GM23248 (cell line): ENCODE results near the gene ERC1. TPM values are rescaled to one million over a fixed set of nuclear protein-coding genes. Genes with fewer than 3 reads are reported as not detected.

ENCODE experiments used
- DNase-seq: peaks from one replicate; pipeline ENCODE4 v3.0.0-alpha.2; 2015
- H2AFZ ChIP-seq: fragments of 200-600 bp; sonication (generic); 2 replicates; pipeline ENCODE4 v1.6.1; 2016; ENCODE audit warnings: antibody characterized with exemption
- H3F3A ChIP-seq: fragments of 200-600 bp; sonication (generic); 2 replicates; pipeline ENCODE4 v1.6.1; 2016; ENCODE audit warnings: mild to moderate bottlenecking, antibody characterized with exemption, mixed run types; ENCODE audit not compliant: insufficient read depth
- H3K27ac ChIP-seq: fragments of 200-600 bp; sonication (generic); 2 replicates; pipeline ENCODE4 v1.5.1; 2016; ENCODE audit warnings: mild to moderate bottlenecking
- H3K27me3 ChIP-seq: fragments of 200-600 bp; sonication (generic); replicated peaks from 2 replicates; pipeline ENCODE4 v1.6.1; 2016; ENCODE audit warnings: mild to moderate bottlenecking; ENCODE audit not compliant: insufficient read depth
- H3K36me3 ChIP-seq: fragments of 200-600 bp; sonication (generic); 2 replicates; pipeline ENCODE4 v1.6.1; 2016; ENCODE audit warnings: low read depth, mild to moderate bottlenecking
- H3K4me1 ChIP-seq: fragments of 200-600 bp; sonication (generic); 2 replicates; pipeline ENCODE4 v1.6.1; 2016; ENCODE audit warnings: mild to moderate bottlenecking; ENCODE audit not compliant: insufficient read depth
- H3K4me2 ChIP-seq: fragments of 200-600 bp; sonication (generic); one replicate; pipeline ENCODE4 v1.6.1; 2016; ENCODE audit warnings: mild to moderate bottlenecking; ENCODE audit not compliant: unreplicated experiment
- H3K4me3 ChIP-seq: fragments of 200-600 bp; sonication (generic); 2 replicates; pipeline ENCODE4 v1.5.1; 2016; ENCODE audit warnings: mild to moderate bottlenecking
- H3K79me2 ChIP-seq: fragments of 200-600 bp; sonication (generic); 2 replicates; pipeline ENCODE4 v1.6.1; 2016; ENCODE audit warnings: mild to moderate bottlenecking; ENCODE audit not compliant: insufficient read depth
- H3K9ac ChIP-seq: fragments of 200-600 bp; sonication (generic); 2 replicates; pipeline ENCODE4 v1.6.1; 2016; ENCODE audit warnings: mild to moderate bottlenecking
- H3K9me2 ChIP-seq: fragments of 200-600 bp; sonication (generic); 2 replicates; pipeline ENCODE4 v1.6.1; 2016; ENCODE audit warnings: mixed run types, mild to moderate bottlenecking, moderate library complexity; ENCODE audit not compliant: insufficient read depth
- H3K9me3 ChIP-seq: fragments of 200-600 bp; sonication (generic); one replicate; pipeline ENCODE4 v1.6.1; 2017; ENCODE audit warnings: low read depth
- H4K20me1 ChIP-seq: fragments of 200-600 bp; sonication (generic); 2 replicates; pipeline ENCODE4 v1.6.0; 2016; ENCODE audit not compliant: insufficient read depth
- EZH2 ChIP-seq: fragments of 200-600 bp; sonication (generic); IDR thresholded peaks from 2 replicates; pipeline ENCODE4 v1.6.1; 2018; ENCODE audit warnings: antibody characterized with exemption, mild to moderate bottlenecking; ENCODE audit not compliant: insufficient read depth, poor library complexity, severe bottlenecking
- EZH2phosphoT487 ChIP-seq: fragments of 200-600 bp; sonication (generic); IDR thresholded peaks from 2 replicates; pipeline ENCODE4 v1.6.1; 2018; ENCODE audit warnings: antibody characterized with exemption, moderate library complexity, mild to moderate bottlenecking, low read depth; ENCODE audit not compliant: insufficient read depth
- WGBS, 2 experiments: methylation state at CpG; one replicate each; pipeline ENCODE4 v1.1.6; 2015 to 2017; ENCODE audit warnings: low lambda C conversion rate in 2 of 2, low coverage in 1 of 2; ENCODE audit errors: missing lambda C conversion rate in 2 of 2; 5-methylcytosine and 5-hydroxymethylcytosine counted together
- in situ Hi-C: fragments of 300-500 bp; cut with MboI; formaldehyde crosslinking; loops from 2 replicates; pipeline ENCODE4 v1.15.0; 2020
- polyA plus RNA-seq: library from polyadenylated mRNA; unstranded; fragments of >200 nt; fragmentation: Nextera tagmentation; extraction: Ambion mirVana; gene quantifications from 2 replicates; pipeline ENCODE4 v1.2.1, GENCODE V29; 2016
- total RNA-seq: library from RNA; depleted of rRNA; stranded (reverse); fragments of >200 nt; shearing (Covaris generic); gene quantifications from 2 replicates; pipeline ENCODE4 v1.2.3, GENCODE V29; 2014

Gene ERC1
- total and polyA plus RNA-seq, 2 experiments from 2014 or later = 21.5 to 23.3 TPM

DNA sequence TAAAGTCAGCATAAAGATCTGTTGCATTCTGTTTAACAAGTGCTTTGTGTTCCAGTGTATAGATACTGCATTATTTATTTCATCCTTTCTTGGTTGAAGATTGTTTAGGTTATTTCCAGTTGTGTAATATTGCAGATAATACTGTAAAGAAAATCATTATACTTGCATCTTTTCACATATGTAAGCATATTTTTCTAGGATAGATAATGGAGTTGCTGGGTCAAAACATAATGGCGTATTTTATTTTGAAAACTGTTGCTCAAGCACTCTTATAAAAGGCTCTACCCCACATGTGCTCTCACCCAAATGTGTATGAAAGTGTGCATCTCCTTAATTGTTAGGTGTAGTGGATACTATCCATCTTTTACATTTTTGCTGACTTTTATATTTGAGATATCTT lies 329.0 kb downstream of the ERC1 start:
- in situ Hi-C loops = no loop called here
- H2AFZ ChIP-seq = no peak overlapping the region
- no peaks in the 10 kb centered on the region for H4K20me1 ChIP-seq
- peaks cover 20% of the 10 kb centered on the region for H3K79me2 ChIP-seq
- WGBS, 2 experiments = 95 to 100% methylated on average over 1 of the region's 1 CpG
- peaks cover 21% of the 10 kb centered on the region for H3F3A ChIP-seq
- H3K4me3 ChIP-seq = no peak overlapping the region
- H3K27me3 ChIP-seq = no peaks in the 10 kb centered on the region
- H3K9ac ChIP-seq = no peak overlapping the region
- DNase-seq = no peak
- H3K4me1 ChIP-seq = peaks cover 24% of the 10 kb centered on the region
- H3K27ac ChIP-seq = peak overlapping the region; percentile 90
- H3K36me3 ChIP-seq = no peaks in the 10 kb centered on the region
- TF ChIP-seq EZH2 (no peak), EZH2phosphoT487 (no peak)
- no peak overlapping the region for H3K4me2 ChIP-seq
- no peaks in the 10 kb centered on the region for H3K9me2 ChIP-seq
- H3K9me3 ChIP-seq = no peaks in the 10 kb centered on the region

DNA sequence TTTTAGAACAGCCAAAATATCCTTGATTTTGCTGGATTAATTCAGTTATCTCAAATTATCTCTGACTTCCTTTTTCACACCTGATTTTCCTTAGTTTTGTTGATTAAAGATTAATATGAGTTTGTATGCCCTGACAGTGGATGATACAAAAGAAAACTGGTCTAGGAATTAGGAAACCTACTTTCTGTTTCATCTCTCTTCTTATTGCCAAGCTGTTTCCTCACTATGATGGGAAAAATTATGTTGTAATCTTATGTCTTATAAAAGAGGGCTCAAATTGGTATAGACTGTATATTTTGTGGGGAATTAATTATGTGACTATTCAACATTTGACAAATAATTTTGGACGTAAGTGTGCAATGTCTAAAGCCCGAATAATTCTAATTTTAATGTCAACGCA lies 331.8 kb downstream of the ERC1 start:
- 97% methylated on average over 3 of the region's 3 CpGs for WGBS, 2 experiments
- no peaks in the 10 kb centered on the region for H3K9me2 ChIP-seq
- in situ Hi-C loops = no loop called here
- no peaks in the 10 kb centered on the region for H3K27me3 ChIP-seq
- no peak overlapping the region for H3K27ac ChIP-seq
- TF ChIP-seq EZH2phosphoT487 (no peak), EZH2 (no peak)
- H2AFZ ChIP-seq = no peak overlapping the region
- no peak overlapping the region for H3K9ac ChIP-seq
- peaks cover 16% of the 10 kb centered on the region for H3K79me2 ChIP-seq
- no peaks in the 10 kb centered on the region for H3K9me3 ChIP-seq
- no peaks in the 10 kb centered on the region for H3K36me3 ChIP-seq
- DNase-seq = no peak
- no peaks in the 10 kb centered on the region for H4K20me1 ChIP-seq
- peaks cover 20% of the 10 kb centered on the region for H3K4me1 ChIP-seq
- H3K4me3 ChIP-seq = no peak overlapping the region
- peaks cover 17% of the 10 kb centered on the region for H3F3A ChIP-seq
- H3K4me2 ChIP-seq = no peak overlapping the region

DNA sequence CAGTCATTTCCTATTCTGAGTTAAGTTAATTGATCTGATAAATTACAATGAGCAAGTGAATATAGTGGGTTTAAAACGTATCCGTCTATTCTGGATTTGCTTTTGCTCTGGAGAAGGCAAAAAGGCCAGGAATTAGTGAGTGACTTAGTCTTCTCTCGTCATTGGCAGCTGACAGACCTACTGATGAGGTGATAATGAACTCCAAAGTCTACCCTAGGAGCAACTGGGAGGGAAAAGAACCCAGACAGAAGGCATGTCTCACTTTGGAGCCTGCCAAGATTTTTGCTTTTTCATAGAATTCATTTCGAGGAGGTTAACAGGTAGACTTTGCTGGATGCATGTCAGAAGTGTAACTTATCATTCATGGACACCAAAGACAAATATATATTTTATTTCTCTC lies 333.1 kb downstream of the ERC1 start:
- 96 to 99% methylated on average over 4 of the region's 4 CpGs for WGBS, 2 experiments
- H4K20me1 ChIP-seq = no peaks in the 10 kb centered on the region
- in situ Hi-C loops = no loop called here
- TF ChIP-seq EZH2phosphoT487 (no peak), EZH2 (no peak)
- no peak overlapping the region for H3K4me2 ChIP-seq
- H3K9ac ChIP-seq = no peak overlapping the region
- no peak overlapping the region for H3K27ac ChIP-seq
- no peak overlapping the region for H2AFZ ChIP-seq
- H3K4me1 ChIP-seq = peaks cover 7% of the 10 kb centered on the region
- no peaks in the 10 kb centered on the region for H3K27me3 ChIP-seq
- H3K79me2 ChIP-seq = peaks cover 16% of the 10 kb centered on the region
- H3F3A ChIP-seq = peaks cover 6% of the 10 kb centered on the region
- H3K4me3 ChIP-seq = no peak overlapping the region
- H3K9me2 ChIP-seq = no peaks in the 10 kb centered on the region
- no peaks in the 10 kb centered on the region for H3K36me3 ChIP-seq
- H3K9me3 ChIP-seq = no peaks in the 10 kb centered on the region
- no peak for DNase-seq

GRCh38 chr12:1324910-1325309 lies 333.9 kb downstream of the ERC1 start:
- no peaks in the 10 kb centered on the region for H3K9me2 ChIP-seq
- no peak overlapping the region for H2AFZ ChIP-seq
- H3K4me2 ChIP-seq = no peak overlapping the region
- 82 to 90% methylated on average over 5 of the region's 5 CpGs for WGBS, 2 experiments
- H3K27ac ChIP-seq = no peak overlapping the region
- DNase-seq = no peak
- H3K79me2 ChIP-seq = peaks cover 12% of the 10 kb centered on the region
- H3K4me3 ChIP-seq = no peak overlapping the region
- H3K9ac ChIP-seq = no peak overlapping the region
- H3K4me1 ChIP-seq = no peaks in the 10 kb centered on the region
- no peaks in the 10 kb centered on the region for H3F3A ChIP-seq
- no peaks in the 10 kb centered on the region for H3K9me3 ChIP-seq
- TF ChIP-seq EZH2 = no peak
- no peak for TF ChIP-seq EZH2phosphoT487
- no peaks in the 10 kb centered on the region for H3K36me3 ChIP-seq
- in situ Hi-C loops = no loop called here
- no peaks in the 10 kb centered on the region for H3K27me3 ChIP-seq
- H4K20me1 ChIP-seq = no peaks in the 10 kb centered on the region

DNA sequence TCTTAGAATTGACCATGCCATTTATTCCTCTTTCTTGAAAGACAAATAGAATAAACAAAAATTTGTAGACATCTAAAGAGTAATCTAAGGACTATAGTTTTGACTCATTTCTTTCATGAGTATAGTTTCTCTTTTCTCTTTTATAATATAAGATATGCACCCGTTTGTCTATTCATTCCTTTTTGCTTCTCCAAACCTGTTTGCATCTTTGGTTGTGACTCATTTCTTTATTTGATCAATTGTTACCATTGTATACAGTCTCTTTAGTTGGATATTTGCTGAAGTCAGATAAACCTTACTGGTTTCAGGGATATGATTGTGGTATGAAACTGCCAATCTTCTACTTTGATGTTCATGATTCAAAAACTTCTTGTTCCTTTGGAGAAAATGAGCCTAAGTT lies 334.6 kb downstream of the ERC1 start:
- no peak overlapping the region for H2AFZ ChIP-seq
- no peaks in the 10 kb centered on the region for H3K27me3 ChIP-seq
- no peaks in the 10 kb centered on the region for H3K4me1 ChIP-seq
- H3K9ac ChIP-seq = no peak overlapping the region
- no peaks in the 10 kb centered on the region for H3F3A ChIP-seq
- no peak overlapping the region for H3K4me3 ChIP-seq
- 98 to 100% methylated on average over 1 of the region's 1 CpG for WGBS, 2 experiments
- no peak overlapping the region for H3K27ac ChIP-seq
- TF ChIP-seq EZH2 (no peak), EZH2phosphoT487 (no peak)
- H3K4me2 ChIP-seq = no peak overlapping the region
- in situ Hi-C loops = no loop called here
- no peaks in the 10 kb centered on the region for H3K36me3 ChIP-seq
- H3K9me3 ChIP-seq = no peaks in the 10 kb centered on the region
- H3K9me2 ChIP-seq = no peaks in the 10 kb centered on the region
- H4K20me1 ChIP-seq = no peaks in the 10 kb centered on the region
- H3K79me2 ChIP-seq = 0 out of 2 replicates have a peak, but pooled peaks cover 7% of the 10 kb centered on the region
- DNase-seq = no peak
